ENCODE results near the gene STAT6.

The STAT6 gene

DNA sequence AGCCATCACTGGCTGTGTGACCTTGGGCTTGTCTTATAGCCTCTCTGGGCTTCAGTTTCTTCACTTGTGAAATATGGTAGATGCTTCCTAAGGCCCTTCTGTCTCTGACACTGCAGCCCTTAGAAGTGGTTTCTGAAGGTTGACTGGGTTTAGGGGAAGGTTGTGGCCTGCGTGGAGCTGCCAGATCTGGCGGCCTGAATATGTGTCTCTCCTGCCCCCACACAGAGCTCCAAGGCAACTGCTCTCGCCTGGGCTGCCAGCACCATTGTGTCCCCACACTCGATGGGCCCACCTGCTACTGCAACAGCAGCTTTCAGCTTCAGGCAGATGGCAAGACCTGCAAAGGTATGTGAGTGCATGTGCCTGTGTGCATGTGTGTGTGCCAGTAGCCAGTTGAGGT lies 32.3 kb upstream of the STAT6 start:
- no peak for DNase-seq

- DNase-seq: peak; percentile 50
Measured at GRCh38 chr12:57142727-57143126, 31.6 kb upstream of the STAT6 start.

DNA sequence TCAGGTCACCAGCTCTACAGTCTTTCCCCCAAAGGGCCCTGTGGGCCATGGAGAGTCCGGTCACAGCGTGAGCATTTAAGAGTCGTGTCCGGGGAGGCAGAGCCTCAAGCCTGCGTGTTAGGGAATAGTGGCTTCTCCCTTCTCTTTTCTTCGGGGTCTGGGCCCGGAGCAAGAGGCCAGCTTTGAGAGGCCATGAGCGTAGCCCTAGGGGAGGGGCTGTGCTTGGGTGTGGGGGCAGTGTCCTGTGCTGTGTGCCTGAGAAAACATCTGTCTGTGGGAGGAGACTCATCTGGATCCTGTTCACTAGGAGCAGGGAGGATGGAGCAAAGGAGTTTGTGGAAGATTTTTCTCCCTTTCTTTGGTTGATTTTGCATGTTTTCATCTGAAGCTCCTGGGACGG lies 31.0 kb upstream of the STAT6 start:
- DNase-seq: no peak

DNA sequence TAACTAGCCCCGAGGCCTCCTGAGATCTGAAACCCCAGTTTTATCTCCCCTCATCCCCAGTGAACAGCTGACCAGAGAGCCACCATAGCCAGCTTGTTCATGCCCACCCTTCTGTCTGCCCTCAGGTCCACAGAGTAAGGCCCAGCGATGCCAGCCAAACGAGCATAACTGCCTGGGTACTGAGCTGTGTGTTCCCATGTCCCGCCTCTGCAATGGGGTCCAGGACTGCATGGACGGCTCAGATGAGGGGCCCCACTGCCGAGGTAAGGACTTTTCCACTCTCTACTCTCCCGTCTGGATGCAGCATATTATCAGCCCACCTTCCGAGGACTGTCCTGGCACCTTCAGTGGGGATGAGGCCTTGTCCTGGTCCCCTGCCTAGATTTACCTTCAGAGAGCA lies 30.1 kb upstream of the STAT6 start:
- no peak for DNase-seq

GRCh38 chr12:57139796-57140649 lies 28.9 kb upstream of the STAT6 start:
- no peak for DNase-seq

GRCh38 chr12:57138526-57139272 lies 27.5 kb upstream of the STAT6 start:
- DNase-seq: no peak

- DNase-seq: peak; percentile 77
Measured at GRCh38 chr12:57135527-57136326, 24.6 kb upstream of the STAT6 start.

DNA sequence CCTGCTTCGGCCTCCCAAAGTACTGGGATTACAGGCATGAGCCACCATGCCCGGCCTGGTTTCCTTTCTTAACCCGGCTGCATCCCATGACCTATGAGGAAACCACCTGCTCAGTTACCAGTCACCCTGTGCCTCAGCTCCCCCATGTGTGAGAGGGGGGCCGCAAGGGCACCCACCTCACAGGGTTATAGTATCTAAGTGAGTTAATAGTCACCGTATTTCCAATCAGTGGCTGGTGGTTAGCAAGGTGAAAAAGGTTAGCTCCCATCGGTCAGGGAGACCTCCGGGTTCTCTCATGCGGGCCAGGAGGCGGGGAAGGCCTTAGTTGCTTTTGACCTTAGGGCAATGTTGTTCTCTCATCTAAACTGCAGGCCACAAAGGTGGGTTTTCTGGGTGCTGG lies 23.8 kb upstream of the STAT6 start:
- DNase-seq: no peak

DNA sequence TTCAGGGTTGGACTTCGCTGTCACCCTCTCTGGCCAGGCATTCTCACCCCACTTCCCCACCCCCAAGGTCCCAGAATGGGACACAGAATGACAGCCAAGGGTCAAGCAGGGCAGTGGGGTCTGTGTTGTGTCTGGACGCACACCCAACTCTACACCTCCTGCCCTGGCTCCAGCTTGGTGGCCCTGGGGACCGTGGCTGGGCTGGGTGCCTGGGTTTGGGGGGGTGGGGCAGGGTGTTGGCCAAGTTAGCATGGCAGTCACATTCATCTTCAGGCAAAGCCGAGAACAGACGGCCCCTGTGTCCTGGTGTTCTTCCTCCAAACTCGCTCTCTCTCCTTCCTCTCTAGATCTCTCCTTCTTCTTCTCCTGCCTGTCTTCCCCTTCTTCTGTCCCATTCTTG lies 22.8 kb upstream of the STAT6 start:
- peak; percentile 37 for DNase-seq

GRCh38 chr12:57133013-57133569 lies 21.9 kb upstream of the STAT6 start:
- DNase-seq: no peak

DNA sequence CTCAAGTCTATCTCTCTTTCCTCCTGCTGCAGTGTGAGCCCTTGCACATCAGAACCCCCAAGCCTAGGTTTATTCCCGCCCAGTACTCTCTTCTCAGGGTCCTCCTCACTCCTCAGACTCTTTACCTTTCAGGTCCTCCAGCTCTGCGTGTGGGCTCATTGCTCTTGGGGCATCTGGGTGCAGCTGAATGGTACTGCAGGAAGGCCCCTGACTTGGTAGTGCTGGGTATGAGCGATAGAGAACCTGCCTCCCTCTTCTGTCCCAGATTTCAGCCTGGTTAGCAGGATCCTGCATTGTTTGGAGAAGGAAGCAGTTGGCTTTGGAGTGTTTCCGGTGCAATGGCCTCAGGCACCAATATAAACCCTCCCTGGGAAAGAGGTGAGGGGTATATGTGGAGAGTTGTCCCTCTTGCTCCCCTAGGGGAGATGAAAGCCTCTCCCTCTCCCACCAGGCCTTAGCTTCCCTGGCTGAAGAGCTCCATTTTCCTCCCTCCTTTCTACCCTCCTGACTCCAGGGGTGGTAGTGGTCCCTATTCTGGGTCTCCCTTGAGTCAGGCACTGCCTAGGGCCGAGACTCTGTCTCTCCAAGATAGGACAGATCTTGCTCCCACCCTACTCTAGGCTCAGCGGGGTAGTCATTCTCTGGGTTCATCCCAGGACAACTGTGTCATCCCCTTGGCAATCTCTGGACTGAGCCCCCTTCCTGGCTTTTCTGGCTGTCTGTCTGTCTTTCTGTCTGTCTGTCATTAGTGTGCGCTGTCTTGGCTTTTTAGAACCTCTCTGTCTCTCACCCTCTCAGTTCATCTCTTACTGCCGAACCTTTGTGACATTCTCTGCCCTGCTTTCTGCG lies 21.0 kb upstream of the STAT6 start:
- DNase-seq: no peak

- no peak for DNase-seq
Measured at GRCh38 chr12:57130941-57131340, 19.8 kb upstream of the STAT6 start.

DNA sequence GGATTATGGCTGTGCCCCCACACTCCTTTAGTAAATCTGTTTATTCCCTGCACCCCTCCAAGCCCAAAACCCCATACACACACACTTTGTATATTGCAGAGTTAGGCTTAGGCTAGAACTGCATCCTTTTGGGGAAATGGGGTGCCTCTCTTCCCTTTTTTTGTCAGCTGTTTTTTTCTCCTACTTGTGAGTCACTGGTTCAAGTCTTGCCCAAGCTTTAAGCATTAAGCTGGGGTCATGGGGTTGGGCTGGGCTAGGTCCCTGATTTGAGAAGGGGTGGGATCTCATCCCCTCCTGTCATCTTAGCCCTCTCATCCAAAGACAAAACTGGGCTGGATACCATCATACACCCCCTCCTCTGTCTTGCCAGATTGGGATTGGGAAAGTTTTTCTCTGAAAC lies 18.7 kb upstream of the STAT6 start:
- no peak for DNase-seq

DNA sequence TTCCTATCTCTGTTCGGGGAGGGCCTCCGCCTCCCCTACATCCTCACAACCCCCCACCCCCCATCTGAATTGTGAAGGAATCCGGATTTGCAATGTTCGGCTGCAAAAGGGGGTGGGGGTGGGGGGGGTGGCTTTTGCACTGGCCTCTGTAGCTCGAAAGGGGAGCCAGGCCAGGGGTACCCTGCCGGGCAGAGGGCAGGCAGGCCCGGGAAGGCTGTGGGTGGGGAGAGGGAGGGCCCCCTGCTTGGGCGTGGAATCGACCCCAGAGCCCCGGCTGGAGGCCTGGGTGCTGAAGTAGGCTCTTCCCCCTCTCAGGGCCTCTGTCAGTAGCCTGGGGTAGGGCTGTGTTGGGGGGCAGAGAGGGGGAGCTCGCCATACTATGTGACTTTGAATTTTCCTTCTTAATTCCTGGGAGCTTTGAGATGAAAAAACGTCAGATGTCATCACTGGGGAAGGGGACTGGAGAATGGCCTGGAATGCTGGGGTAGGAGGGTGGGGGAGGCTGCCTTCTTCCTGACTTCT lies 18.2 kb upstream of the STAT6 start:
- DNase-seq: no peak

DNA sequence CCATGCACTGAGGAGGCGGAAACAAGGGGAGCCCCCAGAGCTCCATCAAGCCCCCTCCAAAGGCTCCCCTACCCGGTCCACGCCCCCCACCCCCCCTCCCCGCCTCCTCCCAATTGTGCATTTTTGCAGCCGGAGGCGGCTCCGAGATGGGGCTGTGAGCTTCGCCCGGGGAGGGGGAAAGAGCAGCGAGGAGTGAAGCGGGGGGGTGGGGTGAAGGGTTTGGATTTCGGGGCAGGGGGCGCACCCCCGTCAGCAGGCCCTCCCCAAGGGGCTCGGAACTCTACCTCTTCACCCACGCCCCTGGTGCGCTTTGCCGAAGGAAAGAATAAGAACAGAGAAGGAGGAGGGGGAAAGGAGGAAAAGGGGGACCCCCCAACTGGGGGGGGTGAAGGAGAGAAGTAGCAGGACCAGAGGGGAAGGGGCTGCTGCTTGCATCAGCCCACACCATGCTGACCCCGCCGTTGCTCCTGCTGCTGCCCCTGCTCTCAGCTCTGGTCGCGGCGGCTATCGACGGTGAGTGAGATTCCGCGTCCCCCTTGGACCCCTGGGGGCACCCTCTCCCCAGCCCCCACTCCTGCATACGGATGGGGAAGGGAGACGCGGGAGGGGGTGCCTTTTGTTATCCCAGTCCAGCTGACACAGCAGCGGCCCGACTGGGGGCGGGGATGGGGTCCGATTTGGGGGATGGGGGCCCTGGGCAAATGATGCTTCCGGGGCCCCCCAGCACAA lies 17.5 kb upstream of the STAT6 start:
- DNase-seq: peak; percentile 30

DNA sequence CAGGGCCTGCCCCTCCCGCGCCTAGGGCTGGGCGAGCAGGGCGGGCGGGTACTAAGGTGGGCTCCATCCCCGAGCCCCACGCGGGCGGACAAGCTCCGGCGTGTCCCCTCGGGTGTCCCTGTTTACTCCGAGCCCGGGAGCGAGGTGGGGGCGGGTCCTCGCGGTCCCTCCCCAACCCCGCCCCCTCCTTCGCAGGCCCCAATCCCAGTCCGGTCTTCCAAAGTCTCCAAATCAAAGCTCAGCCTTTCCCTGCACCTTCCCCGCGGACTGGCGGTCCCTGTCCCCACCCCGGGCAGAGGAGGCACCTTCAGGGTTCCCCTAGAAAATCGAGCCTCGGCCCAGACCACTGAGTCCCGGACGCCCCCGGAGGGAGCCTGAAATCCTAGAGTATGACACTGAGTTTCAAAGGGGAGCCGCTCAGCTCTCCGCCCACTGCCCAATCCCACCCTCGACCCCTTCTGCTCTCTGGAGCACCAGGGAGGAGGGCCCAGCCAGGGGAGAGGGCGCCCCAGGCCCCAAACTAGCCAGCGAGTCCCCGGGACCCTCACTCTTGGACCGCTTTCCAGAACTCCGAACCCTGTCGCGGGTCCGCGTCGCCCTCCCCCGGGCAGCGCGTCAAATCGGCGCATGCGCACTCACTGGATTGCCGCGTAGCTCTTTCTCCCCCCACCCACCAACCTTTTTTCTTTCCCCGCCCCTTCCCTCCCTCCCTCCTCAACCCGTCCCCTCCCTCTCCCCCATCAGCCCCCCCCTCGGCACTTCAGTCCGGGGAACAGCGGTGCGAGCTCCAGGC lies 16.8 kb upstream of the STAT6 start, which contains the start of gene LRP1:
Gene LRP1 (plus strand): TSS at position 758 of the 793 bp plus-strand sequence. CDS start 482 bp downstream, outside the sequence.
- DNase-seq: peak; percentile 86

DNA sequence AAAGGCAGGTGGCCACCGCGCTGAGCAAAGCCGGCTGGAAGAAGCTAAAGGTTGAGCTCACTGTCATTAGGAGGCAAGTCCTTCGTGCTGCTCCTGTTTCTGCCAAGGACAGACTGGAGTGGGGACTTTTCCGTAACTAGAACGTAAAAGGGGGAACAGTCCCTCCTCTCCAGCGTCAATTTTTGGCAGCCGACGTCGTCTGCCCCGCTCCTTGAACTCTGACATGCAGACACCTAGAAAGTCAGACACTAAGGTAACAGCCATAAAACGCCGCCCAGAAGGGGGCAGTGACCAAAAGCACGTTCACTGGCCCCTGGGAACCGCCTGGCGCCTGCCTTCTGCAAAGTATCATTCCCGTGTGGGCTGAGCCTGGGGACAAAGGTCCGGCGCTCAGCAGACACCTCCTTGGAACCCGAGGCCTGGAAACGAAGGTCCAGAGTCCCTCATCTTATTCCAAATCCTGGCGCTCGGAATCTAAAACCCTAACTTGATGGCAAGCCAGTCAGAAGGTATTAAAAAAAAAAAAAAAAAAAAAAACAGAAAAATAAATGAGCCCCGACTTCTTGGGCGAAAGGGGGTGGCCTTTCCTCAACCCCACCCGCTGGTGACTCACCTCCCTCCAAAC lies 16.1 kb upstream of the STAT6 start:
- peak; percentile 56 for DNase-seq

DNA sequence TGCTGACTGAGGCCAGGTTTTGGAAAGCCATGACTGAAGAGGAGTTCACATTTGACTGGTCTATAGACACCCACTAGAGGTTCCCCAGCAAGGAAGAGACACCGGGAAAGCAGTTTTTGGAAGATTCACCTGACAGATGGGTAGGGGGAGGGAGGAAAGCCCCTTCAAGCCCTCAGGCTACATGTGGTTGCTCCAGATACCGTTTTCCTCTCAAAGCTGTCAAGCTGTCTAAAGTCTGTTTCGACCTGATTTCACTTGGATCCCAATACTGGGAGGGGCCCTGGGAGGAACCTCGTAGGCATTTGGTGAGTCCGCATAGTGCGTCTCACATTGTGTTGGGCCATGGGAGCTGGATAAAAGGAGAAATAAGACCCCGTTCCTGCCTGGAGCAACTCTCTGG lies 15.4 kb upstream of the STAT6 start:
- no peak for DNase-seq

DNA sequence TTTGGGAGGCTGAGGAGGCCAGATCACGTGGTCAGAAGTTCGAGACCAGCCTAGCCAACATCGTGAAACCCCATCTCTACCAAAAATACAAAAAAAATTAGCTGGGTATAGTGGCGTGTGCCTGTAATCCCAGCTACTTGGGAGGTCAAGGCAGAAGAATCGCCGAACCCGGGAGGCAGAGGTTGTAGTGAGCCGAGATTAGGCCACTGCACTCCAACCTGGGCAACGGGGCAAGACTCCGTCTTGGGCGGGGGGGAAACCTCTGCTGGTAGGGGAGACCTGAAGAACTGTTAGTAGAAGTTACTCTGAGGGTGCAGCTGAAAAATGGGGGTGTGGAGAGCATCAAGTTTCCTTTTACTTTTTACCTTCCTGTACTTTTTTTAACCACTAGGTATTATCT lies 14.9 kb upstream of the STAT6 start:
- DNase-seq: no peak

All from midbrain (tissue), 1 donor.